NT2/D1 (cell line): Measurements from ENCODE around the gene SLC16A11.

Source experiments
- SUZ12 ChIP-seq: IDR thresholded peaks from 2 replicates; pipeline ENCODE4 v1.6.1; 2011; ENCODE audit not compliant: insufficient read length, insufficient read depth; ENCODE audit errors: extremely low read depth
- YY1 ChIP-seq: IDR thresholded peaks from 2 replicates; pipeline ENCODE4 v1.6.1; 2011; ENCODE audit not compliant: insufficient read length, insufficient read depth
- ZNF274 ChIP-seq: IDR thresholded peaks from 2 replicates; pipeline ENCODE4 v1.6.1; 2011; ENCODE audit warnings: mild to moderate bottlenecking, low read depth, low read length

- TF ChIP-seq ZNF274 (no peak), YY1 (no peak), SUZ12 (no peak)
Observed at GRCh38 chr17:7042501-7043181, 1.3 kb downstream of the SLC16A11 start.
